ENCODE results near the gene TRAPPC4.

Gene TRAPPC4

DNA sequence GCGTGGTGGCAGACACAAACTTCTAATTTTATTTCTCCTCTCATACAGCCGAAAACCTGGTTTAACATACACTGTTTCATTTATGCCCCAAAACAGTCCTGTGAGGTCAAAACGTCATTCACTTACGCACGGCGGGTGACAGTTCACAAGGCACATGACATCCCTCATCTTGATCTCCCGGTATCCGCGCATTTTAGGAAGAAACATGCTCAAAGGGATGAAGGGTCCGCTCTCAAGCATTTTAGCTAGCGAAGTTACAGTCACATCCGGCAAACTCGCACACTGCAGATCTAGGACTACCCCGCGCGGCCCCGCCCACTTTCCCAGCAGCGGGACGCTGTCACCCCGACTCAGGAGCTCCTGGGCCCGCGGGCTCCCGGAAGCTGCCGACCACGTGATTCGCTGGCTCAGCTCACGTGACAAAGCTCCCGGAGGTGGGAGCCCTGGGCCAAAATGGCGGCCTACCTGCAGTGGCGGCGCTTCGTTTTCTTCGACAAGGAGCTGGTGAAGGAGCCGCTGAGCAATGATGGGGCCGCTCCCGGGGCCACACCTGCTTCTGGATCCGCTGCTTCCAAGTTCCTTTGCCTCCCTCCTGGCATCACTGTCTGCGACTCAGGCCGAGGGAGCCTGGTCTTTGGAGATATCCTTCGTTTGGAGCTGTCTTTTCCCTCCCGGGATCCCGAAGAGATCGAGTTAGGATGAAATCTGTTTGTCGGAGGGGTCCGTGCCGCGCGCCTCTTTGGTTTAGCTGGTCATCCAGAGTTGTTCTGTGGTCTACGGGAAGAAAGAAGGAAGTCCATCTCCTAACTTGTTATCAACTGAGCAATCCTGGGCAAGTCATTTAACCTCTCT lies 49.0 kb downstream of the TRAPPC4 start, which contains the start of gene VPS11:
Gene VPS11 (plus strand): TSS at position 448 of the 852 bp plus-strand sequence. CDS start 6 bp downstream, at position 454.
- DNase-seq (ENCODE audit: low read depth in 2 of 2): peak; percentile 82
